GM19438 (cell line): ENCODE results near the gene GSN.
A peak's percentile ranks its signal among the peaks of the same experiment; 100 is the strongest.

ENCODE experiments used
- ATAC-seq: cut with Tn5 transposase; IDR thresholded peaks from one replicate; pipeline ENCODE4 v1.9.1; 2021; ENCODE audit warnings: low read depth; ENCODE audit not compliant: unreplicated experiment

Gene GSN

DNA sequence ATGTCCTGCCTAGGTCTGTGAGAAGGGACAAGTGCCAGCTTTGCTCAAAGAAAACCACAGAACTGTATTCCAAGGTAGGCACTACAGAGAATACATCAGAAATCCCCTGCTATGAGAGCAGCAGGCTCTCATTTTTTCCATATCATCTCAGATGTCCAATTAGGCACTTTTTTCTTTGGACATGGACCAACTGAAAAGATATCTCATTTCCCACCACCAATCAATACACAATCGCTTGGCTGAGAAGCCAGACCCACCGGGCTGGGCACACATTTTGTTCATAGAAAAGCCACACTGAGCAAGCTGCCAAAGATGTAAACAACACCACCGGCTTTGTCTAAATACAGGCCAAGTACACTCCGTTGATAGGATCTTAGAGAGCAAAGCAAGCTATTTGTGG, 76.2 kb downstream of the GSN start:
- ATAC-seq: no peak

DNA sequence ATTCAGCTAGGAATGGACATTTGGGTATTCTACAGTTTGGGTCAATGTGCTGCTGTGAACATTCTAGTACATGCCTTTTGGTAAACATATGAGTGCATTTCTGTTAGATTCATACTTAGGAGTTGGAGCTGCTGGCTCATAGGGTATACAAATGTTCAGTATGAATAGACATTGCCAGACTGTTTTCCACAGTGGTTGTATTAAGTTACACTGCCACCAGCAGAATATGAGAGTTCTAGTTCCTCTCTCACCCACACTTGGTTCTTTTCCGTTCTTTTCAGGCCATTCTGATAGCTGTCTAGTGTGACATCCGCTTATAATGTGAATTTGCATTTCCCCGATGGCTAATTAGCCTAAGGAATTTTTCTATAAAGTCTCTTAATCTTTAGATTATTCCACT, 77.1 kb downstream of the GSN start:
- no peak for ATAC-seq

DNA sequence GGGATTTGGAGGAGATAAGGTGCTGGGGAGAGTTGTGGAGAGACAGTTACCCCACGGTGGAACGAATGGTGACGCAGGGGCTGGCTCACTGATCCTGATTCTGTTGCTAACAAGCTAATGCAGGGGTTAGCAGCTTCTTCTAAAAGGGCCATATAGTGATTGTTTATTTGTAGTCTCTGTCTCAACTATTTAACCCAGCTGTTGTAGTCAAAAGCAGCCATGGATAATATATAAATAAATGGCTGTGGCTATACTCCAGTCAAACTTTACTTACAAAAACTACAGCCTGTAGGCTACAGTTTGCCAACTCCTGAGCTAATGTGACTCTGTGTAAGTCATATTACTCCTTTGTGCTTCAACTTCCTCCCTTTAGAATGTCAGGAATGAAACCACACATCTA, 80.3 kb downstream of the GSN start:
- ATAC-seq: no peak

GRCh38 chr9:121349009-121349408, 81.0 kb downstream of the GSN start:
- ATAC-seq: no peak

GRCh38 chr9:121350036-121350435, 82.1 kb downstream of the GSN start:
- ATAC-seq: no peak

- no peak for ATAC-seq
These were observed 83.1 kb downstream of the GSN start for GRCh38 chr9:121350993-121351561.

DNA sequence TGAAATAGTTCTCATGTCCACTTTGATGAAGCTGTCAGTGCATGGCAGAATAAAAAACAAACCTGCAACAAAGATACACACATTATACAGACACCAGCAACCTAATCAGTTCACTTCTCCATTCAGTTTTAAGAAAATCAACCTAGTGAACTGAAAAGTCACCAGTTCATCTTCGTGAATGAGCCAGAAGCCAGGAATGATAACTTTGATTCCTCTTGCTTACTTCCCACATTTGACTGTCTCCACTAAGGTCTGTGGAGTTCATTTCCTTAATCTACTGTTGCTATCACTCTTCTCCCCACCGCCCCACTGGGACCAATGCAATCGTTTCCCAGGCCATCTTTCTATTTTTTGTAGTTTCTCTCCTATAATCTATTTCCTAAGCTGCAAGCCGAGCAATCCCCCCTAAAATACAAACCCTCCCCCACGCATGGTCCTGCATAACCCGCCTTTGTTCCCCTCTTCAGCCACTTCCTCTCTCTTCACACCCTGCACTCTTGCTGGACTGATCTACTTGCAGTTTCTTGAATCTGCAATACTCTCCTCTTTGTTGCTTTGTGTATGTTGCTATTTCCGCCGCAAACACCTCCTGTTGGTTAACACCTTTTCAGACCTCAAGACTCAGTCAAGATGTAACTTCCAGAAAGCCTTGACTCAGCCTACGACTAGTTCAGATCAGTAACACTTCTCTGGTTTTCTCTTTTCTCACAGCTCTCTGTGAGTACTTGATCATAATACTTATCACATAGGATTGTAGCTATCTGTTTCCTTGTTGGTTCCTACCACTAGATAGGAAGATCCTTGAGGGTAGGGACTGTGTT, 85.5 kb downstream of the GSN start:
- ATAC-seq: peak; percentile 92

DNA sequence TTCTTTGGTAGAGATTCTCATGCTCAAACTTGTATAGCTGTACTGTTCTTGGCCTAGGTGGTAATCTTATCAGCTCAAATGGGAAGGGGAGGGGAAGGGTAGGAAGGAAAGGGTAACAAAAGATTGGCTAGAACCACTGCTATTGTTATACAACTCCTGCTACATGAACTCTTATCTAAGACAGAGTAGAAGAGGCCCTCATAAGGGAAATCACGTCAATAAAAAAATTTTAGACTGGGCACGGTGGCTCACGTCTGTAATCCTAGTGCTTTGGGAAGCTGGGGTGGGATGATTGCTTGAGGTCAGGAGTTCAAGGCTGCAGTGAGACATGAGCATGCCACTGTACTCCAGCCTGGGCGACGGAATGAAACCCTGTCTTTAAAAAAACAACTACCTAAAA, 86.2 kb downstream of the GSN start:
- no peak for ATAC-seq

DNA sequence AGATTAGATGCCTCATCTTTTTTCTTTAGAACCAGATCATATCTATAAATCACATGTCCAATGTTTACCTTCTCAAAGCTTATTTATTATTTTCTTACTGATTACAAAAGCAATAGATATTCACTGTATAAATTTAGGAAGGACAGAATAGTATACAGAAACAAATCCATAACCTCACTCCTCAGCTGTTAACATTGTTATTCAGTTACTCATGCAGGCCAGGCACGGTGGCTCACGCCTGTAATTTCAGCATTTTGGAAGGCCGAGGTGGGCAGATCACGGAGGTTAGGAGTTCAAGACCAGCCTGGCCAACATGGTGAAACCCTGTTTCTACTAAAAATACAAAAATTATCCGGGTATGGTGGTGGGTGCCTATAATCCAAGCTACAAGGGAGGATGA, 86.8 kb downstream of the GSN start:
- no peak for ATAC-seq

DNA sequence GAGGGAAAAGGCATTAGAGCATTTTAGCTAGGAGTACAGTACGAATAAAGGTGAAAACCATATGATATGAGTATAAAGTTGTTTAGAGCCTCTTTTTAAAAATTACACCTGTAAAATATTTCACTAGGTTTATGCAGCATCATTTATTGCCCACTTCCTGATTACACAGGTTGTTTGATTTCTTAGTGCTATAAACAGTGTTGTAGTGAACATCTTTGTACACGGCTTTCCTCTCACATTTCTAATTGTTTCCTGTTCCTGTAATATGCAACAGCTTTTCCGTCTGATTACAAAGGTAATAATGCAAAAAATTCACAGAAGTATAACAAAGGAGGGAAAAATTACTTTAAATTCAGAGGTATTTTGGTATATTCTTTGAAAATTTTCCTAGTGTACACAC, 89.0 kb downstream of the GSN start:
- ATAC-seq: no peak

GRCh38 chr9:121358751-121359150, 90.8 kb downstream of the GSN start:
- no peak for ATAC-seq

GRCh38 chr9:121359351-121360294, 91.7 kb downstream of the GSN start:
- ATAC-seq: no peak

DNA sequence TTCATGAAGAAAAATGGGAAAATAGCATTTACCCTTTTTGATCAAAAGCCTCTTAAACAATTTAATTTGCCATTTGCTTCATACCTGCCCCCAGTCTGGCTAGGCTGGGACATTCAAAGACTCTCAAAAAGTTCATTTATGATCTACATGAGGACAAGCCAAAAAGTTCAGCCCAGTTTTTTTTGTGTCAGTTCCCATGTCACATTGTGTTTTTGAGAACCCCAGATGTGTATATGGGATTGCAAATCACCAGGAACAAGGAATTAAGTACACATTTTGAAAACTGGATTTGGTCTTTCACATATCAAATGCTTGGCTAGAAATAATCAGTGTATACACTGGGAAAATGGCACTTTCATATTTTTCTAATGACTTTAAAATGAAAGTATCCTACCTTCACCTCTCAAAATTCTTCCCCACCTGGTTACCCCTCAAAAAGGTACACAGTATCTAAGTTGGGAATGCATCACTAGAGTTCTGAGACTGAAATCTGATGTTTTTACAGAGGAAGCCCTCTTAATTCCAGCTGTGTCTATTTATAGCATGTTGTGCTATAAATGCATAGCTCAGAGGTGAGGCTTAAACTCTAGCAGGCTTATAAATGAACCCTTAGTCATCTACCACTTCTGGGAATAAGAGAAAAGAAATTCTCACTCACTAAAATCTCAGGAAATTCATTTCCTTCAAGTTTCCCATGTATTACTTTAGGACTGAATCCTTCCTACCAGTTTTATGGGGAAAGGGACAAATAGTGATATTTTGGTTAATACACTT, 92.8 kb downstream of the GSN start:
- no peak for ATAC-seq

DNA sequence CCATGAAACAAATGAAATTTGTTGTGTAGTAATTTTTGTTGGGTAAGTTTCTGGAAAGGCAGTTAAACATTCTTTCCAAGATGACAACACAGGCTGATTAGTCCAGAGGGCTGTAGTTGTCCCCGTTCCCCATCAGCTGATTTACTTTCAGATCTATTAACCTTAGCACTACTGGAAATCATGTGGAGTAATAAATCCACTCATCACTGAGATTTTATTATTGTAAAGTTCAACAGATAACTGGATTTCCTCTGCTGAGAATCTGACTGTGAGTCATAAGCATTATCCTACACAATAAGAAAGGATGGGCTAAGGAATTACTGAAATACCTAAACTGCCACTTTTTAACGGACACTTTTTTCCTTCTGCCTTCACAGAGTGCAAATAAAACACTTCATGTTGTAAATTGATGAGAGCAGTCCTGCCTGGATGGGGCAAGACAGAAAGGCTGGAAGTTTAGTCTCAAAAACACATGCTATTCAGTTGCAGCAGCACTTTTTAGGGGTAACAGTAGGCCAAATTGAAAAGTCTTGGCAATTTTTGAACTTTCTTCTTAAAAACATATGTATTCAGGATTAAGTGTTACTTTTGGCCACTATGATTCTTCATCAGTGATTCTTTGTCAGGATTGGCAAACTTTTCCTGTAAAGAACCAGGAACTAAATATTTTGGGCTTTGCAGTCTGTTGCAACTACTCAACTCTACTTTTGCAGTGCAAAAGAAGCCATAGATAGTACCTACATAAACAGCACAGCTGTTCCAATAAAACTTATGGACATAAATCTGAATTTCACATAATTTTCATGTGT, 95.1 kb downstream of the GSN start:
- no peak for ATAC-seq

DNA sequence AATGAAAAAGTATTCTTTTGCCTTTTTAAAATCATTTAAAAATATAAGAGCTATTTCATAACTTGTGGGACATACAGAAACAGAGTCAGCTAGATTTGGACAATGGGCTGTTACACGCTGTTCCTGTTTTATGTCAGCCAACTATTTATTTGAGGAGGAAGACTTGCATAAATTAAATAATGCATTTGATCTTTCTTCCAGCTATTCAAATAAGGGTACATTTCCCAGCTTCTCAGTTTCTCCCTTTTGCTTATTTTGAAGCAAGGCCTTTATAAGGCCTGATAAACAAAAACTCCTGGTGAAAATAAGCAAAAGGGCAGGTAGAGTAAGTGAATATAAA, 95.6 kb downstream of the GSN start:
- no peak for ATAC-seq

DNA sequence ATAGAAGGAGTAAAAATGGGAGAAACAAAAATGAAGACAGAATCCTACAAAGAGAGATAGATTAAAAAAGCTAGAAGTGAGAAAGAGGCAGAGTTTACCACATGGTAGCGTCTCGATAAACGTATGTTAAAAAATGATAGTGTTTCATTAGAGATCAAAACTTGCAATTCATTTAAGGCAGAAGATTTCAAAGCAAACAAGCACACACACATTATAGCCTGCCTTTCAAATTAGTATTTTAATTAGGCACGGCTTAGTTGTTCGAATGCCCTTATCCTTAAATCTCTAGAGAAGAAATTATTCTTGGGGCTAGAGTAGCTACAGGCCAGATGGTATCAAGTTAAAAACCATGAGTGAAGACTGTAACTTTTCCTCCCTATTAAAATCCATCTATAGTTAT, 96.1 kb downstream of the GSN start:
- ATAC-seq: no peak

- ATAC-seq: no peak
These were observed 96.9 kb downstream of the GSN start for GRCh38 chr9:121364886-121365285.

- no peak for ATAC-seq
These were observed 97.6 kb downstream of the GSN start for GRCh38 chr9:121365564-121365963.

DNA sequence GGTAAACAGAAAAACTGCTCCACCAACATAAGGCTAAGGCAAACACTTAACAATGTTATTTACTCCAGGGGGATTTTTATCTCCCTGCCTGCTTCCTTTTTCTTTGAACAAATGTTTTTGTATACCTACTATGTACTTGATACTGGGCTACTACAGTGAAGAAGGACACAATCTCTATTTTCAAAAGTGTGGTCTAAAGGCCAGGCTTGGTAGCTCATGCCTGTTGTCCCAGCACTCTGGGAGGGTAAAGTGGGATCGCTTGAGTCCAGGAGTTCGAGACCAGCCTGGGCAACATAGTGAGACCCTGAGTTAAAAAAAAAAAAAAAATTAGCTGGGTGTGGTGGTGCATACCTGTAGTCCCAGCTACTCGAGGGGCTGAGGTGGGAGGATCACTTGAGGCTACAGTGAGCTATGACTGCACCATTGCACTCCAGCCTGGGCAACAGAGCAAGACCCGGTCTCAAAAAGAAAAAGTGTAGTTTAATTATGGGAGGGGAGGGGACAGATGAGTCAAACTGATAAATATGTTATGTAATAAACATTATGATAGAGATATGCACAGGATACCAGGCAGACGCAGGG, 98.7 kb downstream of the GSN start:
- ATAC-seq: no peak
